Measurements from ENCODE around the gene ANG. TPM values are rescaled to one million over a fixed set of nuclear protein-coding genes. Genes with fewer than 3 reads are reported as not detected.

ANG gene
- total and polyA plus RNA-seq, 2 of the 8 experiments (the other 6 are each of a cell fraction or from before 2014, with no cell fraction given): 2.2 to 4.6 TPM

DNA sequence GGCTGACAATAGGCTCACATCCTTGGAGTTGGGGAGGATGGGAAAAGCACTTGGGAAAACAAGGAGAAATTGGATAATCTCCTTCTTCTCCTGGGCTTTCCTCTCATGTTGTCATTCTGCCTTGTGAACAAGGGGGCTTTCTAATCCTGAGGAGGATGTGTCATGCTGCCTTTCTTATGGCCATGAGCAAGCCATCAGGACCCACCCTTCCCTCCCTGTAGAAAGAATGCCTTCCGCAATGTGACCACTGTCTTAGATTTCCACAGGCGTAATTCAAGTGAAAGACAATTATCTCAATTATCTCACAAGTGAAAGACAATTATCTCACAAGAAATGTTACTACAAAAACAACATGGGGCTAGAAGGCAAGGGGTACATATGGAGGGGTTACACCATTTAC, 44.0 kb upstream of the ANG start (continued):
- no peak for TF ChIP-seq BACH1 (IDR thresholded peaks at IDR 0.05; ENCODE audit: low read length)
